GM18873 (cell line): ENCODE results near the gene DOCK3.
"Not testable (repeated sequence)": the region's sequence is repeated elsewhere in the genome, so short reads cannot be mapped to it uniquely, and the experiment has no call there.

Experiments
- ATAC-seq: cut with Tn5 transposase; IDR thresholded peaks from one replicate; pipeline ENCODE4 v1.9.1; 2021; ENCODE audit warnings: mild to moderate bottlenecking, moderate library complexity, moderate number of reproducible peaks; ENCODE audit not compliant: unreplicated experiment, low FRiP score

The DOCK3 gene

GRCh38 chr3:51378726-51379125 lies 704.0 kb downstream of the DOCK3 start:
- no peak for ATAC-seq

DNA sequence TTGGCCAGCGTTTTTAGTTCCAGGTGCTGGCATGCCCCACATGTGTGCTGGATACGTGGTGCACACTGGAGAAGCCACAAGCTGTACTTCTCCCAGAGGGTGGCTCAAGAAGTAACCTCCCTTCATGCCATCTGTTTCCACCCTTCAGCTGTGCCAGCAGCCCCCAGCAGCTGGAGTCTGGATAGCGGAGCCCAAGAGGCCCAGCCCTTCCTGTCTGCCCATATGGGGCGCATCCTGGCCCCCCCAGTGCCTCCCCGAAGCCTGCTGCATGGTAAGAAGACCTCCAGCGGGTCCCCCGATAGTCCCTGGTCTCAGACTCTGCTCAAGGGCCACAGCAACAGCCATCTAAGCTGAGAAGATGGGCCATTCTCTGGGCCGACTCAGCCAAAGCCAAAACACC lies 704.6 kb downstream of the DOCK3 start:
- no peak for ATAC-seq

DNA sequence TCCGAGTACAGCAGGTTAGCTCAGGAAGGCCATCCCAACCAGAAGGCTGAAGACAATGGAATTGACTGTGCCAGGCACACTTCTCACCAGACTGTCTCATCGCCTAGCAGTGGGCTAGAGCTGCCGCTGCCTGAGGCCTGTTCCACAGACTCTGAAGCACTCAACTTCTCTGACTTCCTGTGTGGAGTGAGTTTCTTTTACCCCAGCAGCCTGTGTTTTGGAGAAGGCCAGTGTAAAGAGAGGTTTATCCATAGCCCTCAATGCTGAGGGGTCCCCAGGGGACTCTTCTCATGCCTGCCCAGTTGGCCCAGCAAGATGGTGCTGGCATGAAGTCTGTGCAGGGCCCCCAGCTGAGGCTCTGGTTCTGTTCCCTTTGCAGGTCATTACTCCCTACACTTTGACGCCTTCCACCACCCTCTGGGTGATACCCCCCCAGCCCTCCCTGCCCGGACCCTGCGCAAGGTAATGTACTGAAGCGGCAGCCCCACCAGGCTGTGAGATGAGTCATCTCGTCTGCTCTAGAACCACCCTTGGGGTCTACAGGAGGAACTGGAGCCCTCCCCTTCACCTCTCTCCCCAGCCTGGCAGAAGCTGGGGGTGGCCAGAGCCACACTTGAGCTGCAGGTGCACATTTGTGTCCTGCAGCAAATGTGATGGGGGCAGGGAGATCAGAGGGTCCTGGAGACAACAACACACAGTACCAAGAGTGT lies 705.2 kb downstream of the DOCK3 start:
- no peak for ATAC-seq

GRCh38 chr3:51380601-51381332 lies 706.0 kb downstream of the DOCK3 start:
- ATAC-seq: no peak

GRCh38 chr3:51381333-51381705 lies 706.6 kb downstream of the DOCK3 start:
- ATAC-seq: no peak

- ATAC-seq: no peak
Observed at GRCh38 chr3:51382076-51382745, 707.5 kb downstream of the DOCK3 start.

DNA sequence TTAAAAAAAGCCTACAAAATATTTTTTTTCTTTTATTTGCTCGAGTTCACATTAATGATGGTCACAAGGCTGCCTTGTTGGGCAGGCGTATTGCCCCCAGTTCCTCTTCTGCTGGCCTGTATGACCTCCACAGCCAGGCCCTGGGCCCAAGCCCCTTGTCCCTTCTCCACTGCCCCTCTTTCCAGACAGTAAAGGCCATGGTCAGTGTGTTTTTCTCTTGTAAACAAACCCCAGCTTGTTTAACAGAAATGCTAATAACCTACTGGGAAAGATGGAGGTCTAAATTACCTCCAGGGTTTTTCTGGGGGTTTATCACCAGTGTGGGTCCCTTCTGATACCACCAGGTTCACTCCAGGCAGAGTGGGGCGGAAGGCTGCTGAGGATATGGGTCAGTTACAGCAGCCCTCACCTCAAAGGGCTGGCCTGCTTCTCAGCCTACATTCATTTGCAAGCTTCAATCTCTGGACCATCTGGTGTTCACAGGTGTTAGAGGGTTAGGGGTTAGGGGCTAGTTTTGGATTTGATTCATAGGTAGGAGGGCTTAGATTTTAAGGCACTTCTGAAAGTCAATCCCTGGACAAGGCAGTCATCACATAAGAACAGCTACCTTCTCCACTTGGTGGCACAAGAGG lies 708.3 kb downstream of the DOCK3 start:
- no peak for ATAC-seq

DNA sequence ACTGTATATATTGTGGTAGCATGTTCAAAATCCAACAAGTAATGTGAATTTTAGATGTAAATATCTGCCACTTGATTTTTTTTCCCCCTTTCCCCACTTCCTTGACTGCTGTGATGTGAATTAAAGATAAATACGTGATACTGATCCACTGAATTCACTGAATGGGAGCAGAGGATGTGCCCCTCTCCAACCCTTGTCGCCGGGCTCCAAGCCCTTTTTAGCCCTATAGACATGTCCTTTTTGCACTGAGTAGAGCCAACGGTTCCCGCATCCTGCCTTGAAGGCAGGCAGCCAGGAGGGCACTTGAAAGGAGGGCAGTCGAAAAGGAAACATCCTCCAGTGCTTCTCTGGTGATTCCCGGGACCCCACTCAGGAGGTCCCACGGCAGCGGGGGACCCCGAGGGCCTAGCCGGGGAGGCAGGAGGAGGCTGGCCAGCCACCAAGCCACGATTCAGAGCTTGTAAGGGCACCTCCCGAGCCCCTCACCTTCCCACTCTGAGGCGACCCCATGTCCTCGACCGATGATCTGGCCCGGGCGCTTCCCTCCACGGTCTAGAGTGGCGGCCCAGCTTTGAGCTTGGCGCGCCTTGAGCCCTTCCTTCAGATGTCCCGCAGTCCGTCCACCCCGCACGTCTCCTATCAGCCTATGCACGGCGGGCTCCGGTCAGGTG lies 709.5 kb downstream of the DOCK3 start:
- ATAC-seq: peak; percentile 15

DNA sequence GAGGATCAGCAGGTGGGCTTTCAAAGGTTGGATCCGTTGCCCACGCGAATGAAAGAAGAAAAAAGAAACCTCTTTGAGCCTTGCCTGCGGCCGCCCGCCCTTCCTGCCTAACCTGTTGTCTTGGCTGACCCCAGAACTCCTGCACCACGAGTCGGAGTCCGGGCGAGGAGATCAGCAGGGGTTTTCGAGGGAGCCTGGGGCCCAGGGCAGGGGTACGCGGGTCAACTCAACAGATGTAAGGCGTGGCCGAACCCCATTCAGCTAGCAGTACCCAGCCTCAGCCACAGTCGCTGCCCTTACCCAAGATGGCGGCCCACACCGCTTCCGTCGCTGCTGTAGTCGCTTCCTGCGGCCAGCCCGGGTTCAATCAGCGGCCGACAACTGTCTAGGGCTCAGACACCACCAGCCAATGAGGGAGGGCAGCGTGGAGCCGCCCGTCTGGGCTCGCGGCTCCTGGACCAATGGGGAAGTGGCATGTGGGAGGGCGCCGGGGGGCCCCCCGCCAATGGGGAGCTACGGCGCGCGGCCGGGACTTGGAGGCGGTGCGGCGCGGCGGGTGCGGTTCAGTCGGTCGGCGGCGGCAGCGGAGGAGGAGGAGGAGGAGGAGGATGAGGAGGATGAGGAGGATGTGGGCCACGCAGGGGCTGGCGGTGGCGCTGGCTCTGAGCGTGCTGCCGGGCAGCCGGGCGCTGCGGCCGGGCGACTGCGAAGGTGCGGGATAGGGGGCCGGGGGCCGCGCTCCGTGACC lies 710.2 kb downstream of the DOCK3 start, which contains the start of gene MANF:
TSS of gene MANF (plus strand) at position 566 of the 748 bp plus-strand sequence. CDS start at position 618, 52 bp downstream.
- ATAC-seq: peak; percentile 87

DNA sequence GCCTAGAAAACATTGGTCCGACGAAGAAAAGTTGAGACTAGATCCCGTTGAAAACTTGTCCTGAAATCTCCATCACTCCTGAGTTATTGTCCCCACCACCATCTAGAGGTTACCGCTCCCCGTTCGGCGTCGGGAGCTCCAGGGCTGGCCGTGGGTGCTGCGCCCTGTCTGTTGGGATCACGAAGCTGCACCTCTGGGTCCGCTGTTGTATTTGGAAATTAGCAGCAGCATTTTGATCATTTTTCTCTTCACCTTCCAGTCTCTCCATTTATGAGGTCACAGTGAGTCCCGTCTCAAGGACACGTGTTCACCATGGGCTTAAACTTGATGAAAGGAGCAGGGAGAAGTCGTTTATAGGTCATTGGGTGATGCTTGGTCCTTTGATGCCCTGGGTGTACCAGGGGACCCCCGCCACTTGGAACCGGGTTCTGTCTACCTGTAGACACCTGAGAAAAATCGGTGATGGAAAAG lies 710.9 kb downstream of the DOCK3 start:
- ATAC-seq: no peak

DNA sequence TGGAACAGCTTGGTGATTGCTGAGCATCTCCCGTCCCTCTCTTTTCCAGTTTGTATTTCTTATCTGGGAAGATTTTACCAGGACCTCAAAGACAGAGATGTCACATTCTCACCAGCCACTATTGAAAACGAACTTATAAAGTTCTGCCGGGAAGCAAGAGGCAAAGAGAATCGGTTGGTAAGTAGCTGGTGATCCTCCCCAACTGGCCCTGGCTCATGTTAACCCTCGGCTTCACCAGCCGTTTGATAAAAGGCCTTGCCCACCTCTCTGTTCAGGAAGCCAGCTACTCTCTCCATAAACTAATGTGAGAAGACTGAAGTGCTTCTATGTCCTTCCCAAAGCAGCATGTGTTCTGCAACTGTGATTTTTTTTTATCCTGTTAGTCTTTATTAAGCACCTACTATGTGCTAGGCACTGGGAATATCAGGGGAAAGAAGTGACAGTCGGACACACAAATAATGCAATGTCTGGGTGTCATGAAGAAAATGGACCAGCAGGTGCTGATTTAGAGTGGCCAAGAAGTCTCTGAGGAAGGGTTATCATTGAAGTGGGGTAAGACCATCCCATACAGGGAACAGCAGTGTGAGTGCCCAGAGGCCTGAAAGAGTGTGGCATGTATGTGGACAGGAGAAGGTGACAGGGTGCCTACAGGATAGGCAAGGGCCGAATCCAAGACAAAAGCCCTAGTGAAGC lies 711.6 kb downstream of the DOCK3 start:
- ATAC-seq: no peak

- ATAC-seq: no peak
Observed at GRCh38 chr3:51386852-51387229, 712.1 kb downstream of the DOCK3 start.

- ATAC-seq: not testable (repeated sequence)
Observed at GRCh38 chr3:51387281-51387680, 712.6 kb downstream of the DOCK3 start.

- no peak for ATAC-seq
Observed at GRCh38 chr3:51388286-51389029, 713.7 kb downstream of the DOCK3 start.

- no peak for ATAC-seq
Observed at GRCh38 chr3:51389423-51390183, 714.9 kb downstream of the DOCK3 start.

DNA sequence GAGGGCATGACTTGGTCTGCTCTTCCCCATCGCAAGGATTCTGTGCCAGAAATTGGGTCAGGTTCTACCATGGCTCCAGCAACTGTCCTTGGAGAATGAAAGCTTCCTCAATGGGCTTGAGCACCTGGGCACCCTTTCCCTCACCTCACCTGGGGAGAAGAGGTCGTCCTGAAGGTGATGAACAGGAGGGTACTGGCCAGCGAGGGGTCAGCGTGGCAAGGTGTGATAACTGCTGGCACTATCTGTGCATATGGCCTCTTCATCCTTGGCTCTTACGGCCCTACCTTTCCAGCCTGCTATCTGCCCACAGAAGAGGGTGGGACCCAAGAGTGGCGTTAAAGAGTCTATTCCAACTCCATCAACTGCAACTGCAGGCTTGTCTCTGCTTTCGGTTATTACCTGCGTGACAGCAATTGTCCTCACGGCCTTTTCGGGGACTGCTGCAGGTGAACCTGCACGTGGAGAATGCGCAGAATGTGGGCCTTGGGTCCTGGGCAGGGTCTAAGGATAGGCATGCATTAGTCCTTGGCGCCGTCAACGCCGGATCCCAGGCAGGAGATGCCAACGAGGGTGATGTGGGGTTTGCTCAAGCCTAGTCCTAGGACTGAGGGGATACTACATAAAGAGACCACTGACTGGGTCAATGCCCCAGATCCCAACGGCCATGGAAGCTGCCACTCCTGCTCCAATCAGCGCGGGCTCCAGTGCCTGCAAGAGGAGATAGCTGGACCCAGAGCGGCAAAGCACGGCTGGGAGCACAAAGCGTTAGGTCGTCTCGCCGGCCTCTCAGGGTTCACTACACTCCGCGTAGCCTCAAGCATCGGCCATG lies 715.7 kb downstream of the DOCK3 start:
- no peak for ATAC-seq

GRCh38 chr3:51391075-51391565 lies 716.4 kb downstream of the DOCK3 start, which contains the start of gene RBM15B:
RBM15B (plus strand) TSS chr3:51391285; CDS start chr3:51391400, 115 bp downstream.
- ATAC-seq: peak; percentile 78
